Astrocyte (in vitro differentiated cells and primary cell): ENCODE measurements around the gene GLRA1.
"Not testable (repeated sequence)": the region's sequence is repeated elsewhere in the genome, so short reads cannot be mapped to it uniquely, and the experiment has no call there.

Source experiments
- CTCF ChIP-seq: IDR thresholded peaks from 2 replicates; pipeline ENCODE4 v1.5.1; 2011; ENCODE audit warnings: low read depth, mild to moderate bottlenecking, inconsistent platforms, low read length, moderate library complexity; ENCODE audit not compliant: insufficient read depth
- EZH2 ChIP-seq: IDR thresholded peaks from 2 replicates; pipeline ENCODE4 v1.6.1; 2012; ENCODE audit warnings: mild to moderate bottlenecking, low read length, inconsistent platforms; ENCODE audit not compliant: insufficient read depth

- TF ChIP-seq CTCF, EZH2: not testable (repeated sequence)
Measured at GRCh38 chr5:151783664-151784063, 141.0 kb downstream of the GLRA1 start.
